ENCODE results near the gene TOR1A. TPM values are rescaled to one million over a fixed set of nuclear protein-coding genes. Genes with fewer than 3 reads are reported as not detected.

The TOR1A gene
- total RNA-seq, 1 experiment from 2014 or later, result 34.0 TPM

DNA sequence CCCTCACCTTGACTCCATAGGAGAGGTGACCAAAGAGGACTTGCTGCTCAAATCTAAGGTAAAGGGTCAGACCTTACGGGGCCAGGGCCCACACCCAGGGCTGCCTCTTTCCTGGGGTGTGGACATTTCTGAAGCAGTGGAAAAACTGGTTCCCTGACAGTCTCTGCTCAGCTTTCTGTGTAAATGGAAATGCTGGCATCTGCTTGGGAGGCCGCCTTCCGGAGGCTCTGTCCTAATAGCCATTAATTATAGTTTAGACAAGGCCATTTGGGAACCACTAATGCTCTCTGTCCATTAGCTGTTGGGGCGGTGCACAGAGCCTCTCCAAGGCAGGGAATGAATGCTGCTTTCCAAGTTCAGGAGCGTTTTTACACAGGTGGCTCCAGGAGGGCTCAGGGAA is 28.6 kb upstream of the TOR1A start:
- DNase-seq (ENCODE audit: low read depth), result no peak

DNA sequence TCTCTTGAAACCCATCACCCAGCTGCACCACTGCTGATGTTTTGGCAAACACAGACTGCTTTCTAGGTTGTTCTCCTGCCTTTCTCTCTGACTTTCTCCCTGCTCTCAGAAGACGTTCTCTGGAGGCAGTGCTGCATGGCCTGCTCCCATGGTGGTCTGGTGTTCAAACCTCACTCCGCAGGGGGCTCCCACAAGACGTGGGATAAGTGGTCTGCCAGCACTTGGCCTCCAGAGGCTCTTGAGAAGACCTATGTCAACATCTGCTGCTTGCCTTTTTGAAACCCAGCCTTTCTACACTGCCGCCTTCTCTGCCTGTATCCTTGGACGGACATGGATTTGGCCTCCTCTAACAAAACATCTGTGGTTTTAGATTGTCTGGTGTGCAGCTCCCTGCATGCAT is 27.9 kb upstream of the TOR1A start:
- no peak for DNase-seq (ENCODE audit: low read depth)

DNA sequence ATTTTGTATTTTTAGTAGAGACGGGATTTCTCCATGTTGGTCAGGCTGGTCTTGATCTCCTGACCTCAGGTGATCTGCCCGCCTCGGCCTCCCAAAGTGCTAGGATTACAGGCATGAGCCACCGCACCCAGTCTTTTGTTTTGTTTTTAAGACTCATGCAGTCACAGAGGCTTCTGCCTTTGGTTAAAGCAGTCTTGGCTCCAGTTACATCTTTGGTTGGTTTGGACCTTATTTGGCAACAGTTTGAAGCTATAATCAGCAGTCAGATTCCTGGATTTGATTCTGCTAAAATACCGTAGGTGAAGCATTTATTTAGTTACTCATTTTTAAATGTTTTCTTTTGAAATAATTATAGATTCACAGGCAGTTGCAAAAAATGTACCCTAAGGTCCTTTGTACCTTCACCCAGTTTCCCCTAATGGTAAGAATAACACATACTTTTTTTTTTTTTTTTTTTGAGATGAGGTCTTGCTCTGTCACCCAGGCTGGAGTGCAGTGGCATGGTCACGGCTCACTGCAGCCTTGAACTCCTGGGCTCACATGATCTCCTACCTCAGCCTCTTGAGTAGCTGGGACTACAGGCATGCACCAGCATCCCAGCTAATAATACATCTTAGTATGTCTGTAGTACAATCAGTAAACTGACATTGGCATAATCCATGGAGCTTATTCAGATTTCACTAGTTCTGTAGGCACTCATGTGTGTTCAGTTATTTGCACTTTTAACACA is 27.1 kb upstream of the TOR1A start:
- DNase-seq (ENCODE audit: low read depth), result no peak

DNA sequence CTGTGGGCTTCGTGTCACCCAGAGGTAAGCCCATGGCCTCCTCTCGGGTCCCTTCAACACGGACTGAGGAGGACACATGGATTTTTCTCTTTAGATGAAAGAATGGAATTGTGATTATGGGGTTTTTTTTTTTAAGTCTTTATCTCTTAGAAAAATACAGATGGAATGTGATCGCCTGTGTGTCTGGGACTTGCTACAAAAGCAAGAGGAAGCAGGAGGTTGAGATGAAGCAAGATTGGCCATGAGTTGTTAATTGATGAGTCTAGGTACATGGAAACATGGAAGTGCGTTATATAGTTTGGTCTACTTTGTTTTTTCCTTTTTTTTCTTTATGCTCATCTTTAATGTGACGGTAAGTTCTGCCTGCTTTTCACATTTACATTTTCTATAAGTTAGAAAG is 26.0 kb upstream of the TOR1A start:
- no peak for DNase-seq (ENCODE audit: low read depth)

DNA sequence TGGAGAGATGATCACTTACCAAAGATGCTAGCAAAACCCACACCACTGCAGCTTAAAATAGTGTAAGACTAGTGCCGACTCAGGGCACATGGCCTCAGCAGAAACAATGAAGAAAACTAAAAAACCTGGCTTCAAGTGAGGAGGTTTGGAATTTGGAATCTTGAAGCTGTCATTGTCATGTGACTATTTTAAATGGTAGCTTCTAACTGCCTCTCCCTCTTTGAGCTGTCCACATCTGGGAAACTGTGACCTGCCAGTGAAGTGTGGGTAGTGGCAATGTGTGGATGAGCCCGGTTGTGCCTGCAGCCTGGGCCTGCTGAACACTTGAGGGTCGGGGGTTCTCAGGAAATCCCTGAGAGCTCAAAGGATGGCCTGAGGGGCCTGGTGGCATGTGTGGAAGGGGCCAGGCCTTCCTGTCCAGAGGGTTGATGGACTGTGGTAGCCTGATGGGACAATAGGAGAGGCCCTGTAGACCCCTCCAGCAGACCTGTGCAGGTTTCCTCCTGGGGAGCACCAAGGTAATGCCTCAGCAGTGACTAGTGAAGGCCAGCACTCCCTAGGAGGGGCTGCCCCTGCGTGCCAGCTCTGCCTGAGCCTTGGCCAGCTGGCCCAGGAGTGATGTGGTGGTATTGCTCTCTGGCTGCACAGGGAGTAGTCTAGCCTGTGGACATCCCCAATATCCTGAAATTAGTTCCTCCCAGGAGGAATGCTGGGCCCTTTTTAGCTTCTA is 24.9 kb upstream of the TOR1A start:
- DNase-seq (ENCODE audit: low read depth), result no peak

DNA sequence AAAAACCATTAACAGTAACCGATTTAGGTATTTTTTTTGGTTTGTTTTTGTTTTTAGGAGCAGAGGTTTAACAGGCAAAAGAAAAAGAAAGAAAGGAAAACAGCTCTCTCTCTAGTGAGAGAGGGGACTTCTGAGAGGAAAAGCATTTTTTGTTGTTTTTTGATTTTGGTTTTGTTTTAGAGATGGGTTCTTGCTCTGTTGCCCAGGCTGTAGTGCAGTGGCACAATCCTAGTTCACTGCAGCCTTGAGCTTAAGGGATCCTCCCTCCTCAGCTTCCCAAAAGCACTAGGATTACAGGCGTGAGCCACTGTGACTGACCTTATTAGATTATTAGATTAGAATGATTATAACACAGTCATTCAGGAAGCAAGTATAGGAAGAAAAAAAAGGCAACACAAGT is 21.4 kb upstream of the TOR1A start:
- no peak for DNase-seq (ENCODE audit: low read depth)

DNA sequence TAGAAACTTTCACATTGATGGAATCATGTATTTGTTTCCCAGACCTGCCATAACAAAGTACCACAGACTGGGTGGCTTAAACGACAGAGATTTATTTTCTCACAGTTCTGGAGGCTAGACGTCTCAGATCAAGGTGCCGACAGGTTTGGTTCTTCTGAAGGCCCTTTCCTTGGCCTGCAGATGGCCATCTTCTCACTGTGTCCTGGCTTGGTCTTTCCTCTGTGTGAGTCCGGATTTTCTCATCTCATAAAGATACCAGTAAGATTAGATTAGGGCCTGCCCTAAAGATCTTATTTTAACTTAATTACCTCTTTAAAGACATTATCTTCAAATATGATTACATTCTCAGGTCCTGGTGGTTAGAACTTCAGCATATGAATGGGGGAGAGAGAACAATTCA is 17.1 kb upstream of the TOR1A start:
- no peak for DNase-seq (ENCODE audit: low read depth)

DNA sequence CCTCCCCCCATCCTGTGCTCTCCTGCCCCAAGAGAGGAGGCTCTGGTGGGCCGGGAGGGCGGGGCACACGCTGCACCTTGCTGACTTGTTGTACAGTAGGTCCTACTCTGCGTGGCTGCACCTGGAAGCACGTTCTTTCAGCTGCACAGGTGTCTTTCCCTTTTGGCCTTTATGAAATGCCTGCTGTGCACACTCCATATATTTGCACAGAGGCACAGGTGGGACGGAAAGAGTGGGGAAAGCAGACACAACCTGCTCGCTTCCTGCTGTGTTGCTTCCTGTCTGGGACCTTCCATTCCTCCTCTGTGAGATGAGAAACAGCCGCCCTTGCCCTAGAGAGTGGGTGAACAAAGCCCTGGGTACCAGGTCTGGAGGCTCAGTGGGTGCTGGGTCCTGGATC is 16.1 kb upstream of the TOR1A start:
- DNase-seq (ENCODE audit: low read depth), result no peak

DNA sequence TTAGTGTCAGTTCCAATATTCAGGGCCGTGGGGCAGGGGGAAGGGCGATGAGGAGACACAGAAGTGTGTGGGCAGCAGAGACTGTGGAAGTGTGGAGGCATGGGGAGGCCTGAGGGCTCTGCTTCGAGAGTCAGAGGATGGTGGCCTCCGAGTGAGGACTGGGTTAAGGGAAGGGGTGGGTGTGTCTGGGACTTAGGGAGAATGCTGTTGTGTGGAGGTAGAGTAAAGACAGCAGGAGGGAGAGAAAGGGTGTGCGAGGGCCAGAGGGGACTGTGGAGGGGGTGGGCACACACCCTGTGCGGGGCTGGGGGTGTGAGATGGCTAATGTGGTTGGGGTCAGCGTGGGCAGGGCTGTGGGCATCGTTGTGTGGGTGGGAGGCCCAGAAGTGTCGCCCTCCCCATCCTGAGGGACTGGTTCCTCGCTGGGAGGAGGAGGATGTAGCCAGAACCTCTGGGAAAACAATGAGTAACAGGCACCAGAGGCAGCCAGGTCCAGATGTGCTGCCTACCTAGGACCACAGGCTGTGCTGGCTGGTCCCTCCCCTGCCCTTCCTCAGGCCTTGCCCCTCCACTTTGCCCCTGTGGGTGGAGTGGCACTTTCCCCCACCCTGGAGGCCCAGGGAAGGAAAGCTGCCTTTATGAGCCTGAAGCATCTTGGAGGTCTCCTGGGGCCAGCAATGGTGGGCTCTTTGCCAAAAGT is 15.5 kb upstream of the TOR1A start:
- no peak for DNase-seq (ENCODE audit: low read depth)

DNA sequence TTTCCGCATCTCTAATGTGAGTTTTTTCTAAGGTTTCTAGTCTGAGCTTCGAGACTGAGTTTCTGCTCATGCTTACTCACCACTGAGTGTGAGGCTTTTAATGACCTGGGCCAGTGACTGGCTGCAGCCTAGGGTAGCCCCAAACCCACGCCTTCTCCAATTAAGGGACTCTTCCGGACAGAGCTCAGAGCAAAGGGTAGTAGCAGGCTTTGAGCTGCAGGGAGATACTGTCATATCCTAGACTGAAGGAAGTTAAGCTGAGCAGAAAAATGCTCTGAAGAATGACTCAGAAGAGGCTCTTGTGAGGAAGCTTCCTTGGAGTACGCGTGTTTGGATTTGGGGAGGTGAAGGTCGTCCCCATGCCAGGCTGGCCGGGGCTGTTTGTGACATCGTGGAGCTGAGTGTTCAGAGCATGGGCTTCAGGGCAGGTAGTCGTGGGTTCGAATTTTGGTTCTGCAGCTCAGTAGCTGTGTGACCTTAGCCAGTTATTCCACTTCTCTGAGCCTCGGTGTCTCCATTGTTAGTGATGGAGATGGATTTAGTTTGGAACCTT is 14.8 kb upstream of the TOR1A start:
- peak; percentile 93 for DNase-seq (ENCODE audit: low read depth)

DNA sequence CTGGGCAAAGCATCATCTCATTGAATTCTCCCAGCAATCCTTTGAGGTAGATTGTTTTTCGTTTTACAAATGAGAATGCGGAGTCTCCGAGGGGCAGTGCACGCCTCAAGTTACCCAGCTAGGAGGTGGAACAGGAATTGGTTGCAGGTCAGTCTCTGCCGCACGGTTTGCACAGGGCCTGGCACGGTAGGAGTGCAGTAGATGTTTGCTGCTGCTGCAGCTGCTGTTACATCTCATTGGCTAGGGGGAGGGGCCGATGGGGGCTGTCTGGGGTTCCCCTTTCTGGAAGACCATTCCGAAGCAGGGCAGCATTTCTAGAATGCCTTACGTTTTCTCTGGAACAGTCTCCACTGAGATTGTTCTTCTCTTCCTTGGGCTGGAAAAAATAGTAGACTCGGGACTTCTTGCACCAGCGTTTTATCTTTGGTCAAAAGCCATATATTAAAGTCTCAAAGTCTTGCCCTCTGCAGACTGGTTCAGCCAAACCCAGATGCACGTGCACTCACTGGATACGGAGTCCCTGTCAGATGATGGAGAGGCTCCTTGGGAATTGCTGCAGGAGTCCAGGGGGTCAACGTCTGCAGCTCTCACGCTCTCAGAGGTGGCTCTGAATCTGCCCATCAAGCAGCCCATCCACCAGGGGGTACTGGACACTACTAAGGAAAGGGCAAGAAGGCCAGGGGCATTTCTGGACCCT is 12.5 kb upstream of the TOR1A start:
- no peak for DNase-seq (ENCODE audit: low read depth)

DNA sequence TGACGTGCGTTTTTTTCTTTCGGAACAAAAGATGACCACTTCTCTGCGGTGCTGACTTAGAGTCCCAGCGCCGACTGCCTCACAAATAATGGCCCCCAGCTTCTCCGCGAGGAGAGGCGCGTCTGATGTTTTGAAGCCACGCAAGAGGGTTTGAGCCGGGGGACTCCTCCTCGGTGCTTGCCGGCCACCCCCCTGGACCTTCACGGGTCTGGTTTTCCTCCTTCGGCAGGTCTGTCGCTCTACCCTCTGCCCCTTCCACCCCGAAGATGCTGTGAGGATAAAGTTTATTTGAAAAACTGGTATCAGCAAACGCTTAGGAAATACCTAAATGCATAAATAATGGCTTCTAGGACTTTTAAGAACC is 11.9 kb upstream of the TOR1A start:
- no peak for DNase-seq (ENCODE audit: low read depth)

DNA sequence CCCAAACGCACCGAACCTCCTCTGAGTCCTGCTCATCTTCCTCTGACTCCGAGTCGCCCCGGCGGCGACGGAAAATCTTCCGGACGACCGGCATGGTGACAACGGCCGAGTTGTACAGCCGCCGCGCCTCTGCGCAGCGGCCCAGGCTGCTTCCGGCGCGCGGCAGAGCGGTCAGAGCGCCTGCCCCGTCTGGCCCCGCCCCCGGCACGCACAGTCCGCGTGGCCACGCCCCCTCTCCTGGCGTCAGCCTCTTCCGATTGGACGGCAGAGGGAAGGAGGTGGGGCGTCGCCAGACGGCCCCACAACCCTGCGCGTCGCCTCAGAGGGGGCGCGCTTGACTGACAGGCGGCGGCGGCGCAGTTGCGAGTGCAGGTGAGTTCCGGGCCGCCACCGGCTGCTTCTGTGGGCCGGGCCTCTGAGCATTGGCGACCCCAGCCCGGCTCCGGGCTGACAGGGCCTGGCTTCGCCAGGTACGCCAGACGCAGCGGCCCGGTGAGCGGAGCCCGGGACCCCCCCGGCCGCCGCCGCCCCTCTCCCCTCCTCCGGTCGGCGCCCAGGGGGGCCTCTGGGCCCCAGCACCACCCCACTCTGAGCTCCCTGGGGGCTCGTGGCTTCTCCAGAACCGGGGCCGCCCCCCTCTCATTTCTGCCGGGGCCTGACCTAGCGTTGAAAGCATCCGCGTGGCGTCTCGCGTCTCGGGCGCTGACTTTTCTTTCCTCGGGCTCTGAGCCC is 11.4 kb upstream of the TOR1A start, which contains the start of the genes C9orf78 and USP20:
C9orf78 (minus strand) TSS at position 148 of the 732 bp plus-strand sequence; CDS start at position 94, 54 bp downstream.
USP20 (plus strand) TSS at position 331 of the 732 bp plus-strand sequence. CDS start 17,098 bp downstream, outside the sequence.
- peak; percentile 89 for DNase-seq (ENCODE audit: low read depth)

DNA sequence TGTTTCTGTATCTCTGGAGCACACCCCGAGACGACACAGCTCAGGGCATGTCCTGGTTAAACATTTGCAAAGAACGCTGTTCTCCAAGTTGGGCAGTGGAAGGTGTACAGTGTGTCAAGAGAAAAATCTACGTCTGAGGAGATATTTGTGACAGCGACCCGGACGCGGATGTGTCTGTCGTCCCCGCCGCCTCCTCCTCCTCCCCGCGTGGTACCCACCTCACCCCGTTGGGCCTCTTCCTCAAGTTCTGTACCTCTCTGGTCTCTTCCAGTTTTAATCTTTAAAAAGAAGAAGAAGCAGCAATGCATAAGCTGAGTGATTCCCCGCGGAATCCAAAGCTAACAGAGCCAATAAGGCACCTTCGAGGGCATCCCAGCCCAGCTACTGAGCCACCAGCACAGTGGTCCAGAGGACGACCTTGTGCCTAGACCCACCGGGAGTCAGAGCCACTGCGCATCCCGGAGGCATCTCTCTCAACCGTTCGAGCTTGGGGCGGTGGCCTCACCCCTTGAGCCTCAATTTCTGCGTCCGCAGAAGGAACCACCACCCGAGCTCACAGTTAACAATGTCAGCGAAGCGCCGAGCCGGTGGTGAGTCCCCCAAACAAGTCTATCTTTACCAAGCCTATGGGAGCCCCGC is 10.7 kb upstream of the TOR1A start:
- peak; percentile 4 for DNase-seq (ENCODE audit: low read depth)

DNA sequence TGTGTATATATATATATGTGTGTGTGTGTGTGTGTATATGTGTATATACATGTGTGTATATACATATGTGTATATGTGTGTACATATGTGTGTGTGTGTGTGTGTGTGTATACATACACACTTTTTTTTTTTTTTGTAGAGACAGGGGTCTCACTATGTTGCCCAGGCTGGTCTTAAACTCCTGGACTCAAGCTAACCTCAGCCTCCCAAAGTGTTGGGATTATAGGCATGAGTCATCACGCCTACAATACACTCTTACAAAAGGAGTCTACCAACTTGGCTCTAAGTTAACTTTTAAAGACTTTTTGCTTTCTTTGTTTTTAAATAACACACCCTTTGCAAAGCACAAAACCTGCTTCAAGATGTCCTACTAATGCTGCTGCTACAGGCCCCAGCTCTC is 9.0 kb upstream of the TOR1A start:
- no peak for DNase-seq (ENCODE audit: low read depth)

DNA sequence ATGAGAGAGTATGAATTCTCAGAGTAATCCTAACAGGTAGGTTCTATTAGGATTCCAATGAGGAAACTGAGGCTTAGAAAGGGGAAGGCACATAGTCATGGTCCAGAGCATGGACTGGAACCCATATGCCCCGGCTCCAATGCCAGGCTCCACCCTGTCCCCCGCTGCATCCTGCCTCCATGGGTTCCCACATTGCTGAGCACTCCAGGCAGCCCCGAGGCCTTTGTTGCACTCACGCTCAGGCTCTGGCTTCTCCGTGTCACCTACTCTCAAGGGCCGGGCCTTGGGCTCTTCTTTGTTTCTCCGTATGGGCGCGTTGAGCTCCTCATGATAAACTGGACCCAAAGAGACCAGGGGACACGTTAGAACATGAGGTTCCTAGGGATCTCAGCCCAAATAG is 5.0 kb upstream of the TOR1A start:
- no peak for DNase-seq (ENCODE audit: low read depth)

DNA sequence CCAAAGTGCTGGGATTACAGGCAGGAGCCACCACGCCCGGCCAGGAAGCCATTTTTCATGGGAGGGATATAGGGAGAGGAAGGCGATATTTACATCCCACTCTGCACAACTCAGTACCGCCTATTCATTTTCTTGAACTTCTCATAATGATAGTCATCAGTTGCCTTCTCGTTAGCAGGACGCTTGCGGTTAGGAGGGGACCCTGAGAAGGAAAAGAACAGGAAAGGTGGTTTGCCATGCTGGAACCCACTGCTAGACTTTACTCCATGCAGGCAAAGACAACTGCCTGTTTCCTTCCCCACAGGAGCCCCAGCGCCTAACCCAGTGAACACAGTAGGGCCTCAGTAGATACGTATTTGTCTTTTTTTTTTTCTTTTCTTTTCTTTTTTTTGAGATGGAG is 4.1 kb upstream of the TOR1A start:
- DNase-seq (ENCODE audit: low read depth), result no peak

DNA sequence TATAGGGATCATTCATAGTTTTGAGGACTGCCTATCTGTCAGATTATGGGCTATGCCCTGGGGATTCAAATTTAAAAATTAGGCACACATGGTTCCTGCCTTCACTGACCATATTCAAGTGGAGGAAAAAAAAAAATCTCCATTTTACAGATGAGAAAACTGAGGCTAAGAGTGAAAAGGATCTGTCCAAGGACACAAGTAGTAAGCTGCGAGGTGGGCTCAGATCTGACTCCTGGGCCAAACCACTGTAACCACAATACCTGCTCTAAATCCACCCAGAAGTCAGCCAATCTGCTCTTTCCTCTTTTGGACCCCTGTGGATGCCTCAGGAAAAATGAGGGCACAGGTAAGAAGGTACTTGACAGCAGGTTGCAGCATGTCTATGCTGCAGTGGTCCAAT is 2.8 kb upstream of the TOR1A start:
- DNase-seq (ENCODE audit: low read depth), result no peak

DNA sequence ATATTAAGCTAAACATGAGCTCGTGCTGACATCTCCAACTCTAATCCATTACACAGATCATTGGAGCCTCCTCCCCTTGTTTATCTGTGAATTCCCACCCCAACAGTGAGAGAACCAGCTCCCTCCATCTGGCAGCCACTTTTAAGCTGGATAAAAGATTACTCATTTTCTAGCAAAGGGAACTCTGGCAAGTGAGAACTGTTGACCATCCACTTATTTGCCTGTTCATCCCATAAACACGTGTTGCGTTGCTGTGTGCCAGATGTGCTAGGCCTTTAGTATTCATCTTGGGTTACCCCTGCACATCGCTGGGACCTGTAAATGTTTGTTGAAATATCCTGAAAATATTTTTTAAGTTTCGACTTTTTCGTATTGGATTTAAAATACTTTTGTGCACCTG is 2.4 kb upstream of the TOR1A start:
- no peak for DNase-seq (ENCODE audit: low read depth)

DNA sequence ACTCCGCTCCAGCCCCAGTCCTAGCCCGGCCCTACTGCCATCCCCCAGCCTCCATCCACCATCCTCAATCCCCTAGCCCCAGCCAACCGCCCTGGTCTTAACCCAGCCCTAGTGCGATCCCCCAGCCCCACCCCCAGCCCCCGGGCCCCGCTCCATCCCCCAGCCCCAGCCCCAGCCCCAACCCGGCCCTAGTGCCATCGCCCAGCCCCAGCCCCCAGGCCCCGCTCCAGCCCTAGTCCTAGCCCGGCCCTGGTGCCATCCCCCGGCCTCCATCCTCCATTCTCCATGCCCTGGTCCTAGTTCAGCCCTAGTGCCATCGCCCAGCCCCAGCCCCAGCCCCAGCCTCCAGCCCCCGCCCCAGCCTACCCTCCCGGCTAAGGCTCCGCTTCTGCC is 398 bp downstream of the TOR1A start:
- DNase-seq (ENCODE audit: low read depth), result no peak

All from RPMI7951 (cell line).